DMS53 treated with DMSO at 0.1 percent for 48 hours (cell line): ENCODE measurements around the gene ZSCAN22.
"Not testable (repeated sequence)": the region's sequence is repeated elsewhere in the genome, so short reads cannot be mapped to it uniquely, and the experiment has no call there.

Experiments
- DNase-seq: peaks from one replicate; lab custom pipeline; 2025; ENCODE audit not compliant: unreplicated experiment; lab: John Stamatoyannopoulos, UW

The ZSCAN22 gene

DNA sequence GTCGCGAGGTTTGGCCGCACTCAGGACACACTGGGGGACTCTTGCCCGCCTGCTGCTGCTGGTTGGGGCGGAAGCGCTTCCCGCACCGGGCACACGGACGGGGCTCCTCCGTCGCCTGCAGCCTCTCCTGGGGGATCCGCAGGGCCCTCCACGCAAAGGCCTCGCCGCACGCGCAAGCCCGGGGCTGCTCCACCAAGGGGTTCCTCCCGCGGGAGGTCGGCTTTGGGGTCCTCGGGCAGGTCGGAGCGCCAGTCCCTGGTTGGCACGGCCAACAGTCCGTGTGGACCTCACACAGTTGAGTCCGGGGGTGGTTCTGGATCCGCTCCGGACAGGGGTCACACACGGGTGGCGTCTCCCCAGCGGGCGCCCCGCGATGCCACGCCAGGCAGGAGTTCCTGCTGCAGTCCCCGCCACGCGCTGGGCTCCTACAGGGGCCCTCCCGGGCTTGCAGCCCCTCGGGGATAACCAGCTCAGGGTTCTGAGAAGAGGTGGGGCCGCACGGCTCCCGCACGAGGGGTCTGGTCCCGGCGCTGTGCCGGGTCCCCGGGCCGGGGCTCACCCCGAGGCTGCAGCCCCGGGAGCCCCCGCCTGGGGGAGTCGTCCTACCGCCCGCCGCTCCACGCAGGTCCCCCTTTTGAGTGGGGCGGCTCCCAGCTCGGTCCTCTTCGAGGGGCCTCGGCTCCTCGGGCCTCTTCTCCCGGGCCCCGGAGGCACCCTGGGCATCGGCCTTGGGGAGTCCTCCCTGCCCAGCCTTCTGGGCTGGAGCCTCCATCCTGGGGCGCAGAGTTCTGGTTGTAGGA, 42.0 kb downstream of the ZSCAN22 start:
- no peak for DNase-seq

DNA sequence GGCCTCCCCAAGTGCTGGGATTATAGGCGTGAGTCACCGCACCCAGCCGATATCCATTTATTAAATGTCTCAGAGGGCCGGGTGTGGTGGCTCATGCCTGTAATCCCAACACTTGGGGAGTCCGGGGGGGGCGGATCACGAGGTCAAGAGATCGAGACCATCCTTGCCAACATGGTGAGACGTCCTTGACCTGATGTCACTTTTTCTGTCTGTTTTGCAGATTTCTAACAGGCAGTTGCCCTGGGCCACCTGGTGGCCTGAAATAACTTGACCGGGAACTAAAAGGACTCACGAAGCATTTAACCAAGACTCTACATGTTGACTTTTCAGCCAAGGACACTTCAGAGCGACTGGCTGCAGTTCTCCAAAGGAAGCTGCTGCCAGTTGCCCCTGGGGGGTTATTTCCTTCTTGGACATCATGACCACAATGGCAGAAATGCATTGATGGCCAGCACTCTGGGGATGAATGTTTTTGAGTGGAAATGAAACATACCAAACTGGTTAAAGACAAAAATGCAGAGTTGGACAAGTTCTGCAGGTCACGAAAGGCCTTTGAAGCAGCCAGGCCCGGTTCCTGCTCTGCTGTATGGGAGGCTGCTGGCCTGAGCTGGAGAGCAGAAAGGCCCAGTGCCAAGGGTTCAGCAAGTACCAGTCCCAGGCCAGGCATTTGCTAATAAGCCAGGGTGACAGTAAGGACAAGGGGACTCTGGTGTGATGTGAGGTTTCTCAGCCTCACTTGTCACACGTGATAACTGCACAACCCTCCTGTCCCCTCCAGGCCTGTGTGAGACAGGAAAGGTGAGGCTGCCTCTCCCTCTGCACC, 45.7 kb downstream of the ZSCAN22 start:
- no peak for DNase-seq

DNA sequence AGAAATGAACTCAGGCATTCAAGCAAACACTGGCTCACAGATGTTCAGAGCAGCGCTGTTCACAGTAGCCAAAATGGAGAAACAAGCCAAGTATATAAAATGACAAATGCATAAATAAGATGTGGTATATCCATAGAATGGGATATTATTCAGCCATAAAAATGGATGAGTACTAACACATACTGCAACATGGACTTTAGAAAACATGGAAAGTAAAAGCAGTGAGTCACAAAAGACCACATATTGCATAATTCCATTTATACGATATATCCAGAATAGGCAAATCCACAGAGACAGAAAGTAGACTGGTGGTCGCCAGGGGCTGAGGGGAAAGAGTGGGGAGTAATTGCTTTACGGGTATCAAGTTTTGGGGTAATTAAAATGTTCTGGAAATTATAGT, 47.4 kb downstream of the ZSCAN22 start:
- DNase-seq: no peak

DNA sequence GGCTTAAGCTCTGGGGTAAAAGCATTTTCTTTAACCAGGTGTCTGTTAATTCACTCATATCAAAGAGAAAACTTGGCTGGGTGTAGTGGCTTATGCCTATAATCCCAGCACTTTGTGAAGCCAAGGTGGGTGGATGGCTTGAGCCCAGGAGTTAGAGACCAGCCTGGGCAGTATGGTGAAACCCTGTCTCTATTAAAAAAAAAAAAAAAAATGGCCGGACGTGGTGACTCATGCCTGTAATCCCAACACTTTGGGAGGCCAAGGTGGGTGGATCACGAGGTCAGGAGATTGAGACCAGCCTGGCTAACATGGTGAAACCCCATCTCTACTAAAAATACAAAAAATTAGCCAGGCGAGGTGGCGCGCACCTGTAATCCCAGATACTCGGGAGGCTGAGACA, 49.9 kb downstream of the ZSCAN22 start:
- DNase-seq: not testable (repeated sequence)

DNA sequence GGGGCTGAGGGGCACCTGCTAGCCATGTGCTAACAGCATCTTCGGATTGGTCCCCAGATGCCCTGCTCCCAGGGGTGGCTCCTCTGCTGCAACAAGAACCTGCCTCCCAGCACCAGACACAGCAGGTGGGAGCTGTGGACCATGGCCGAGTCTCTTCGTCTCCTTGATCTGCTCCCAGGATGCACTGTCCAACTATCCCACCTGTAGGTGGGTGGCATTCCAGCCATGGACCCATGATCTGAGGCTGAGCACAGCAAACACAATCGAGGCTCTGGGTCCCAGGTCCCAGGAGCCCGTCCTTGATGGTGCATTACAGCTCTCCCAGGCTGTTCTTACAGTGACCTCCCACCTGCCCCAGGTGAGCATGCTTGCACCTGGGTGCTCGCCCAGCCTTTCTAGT, 52.5 kb downstream of the ZSCAN22 start:
- DNase-seq: no peak

DNA sequence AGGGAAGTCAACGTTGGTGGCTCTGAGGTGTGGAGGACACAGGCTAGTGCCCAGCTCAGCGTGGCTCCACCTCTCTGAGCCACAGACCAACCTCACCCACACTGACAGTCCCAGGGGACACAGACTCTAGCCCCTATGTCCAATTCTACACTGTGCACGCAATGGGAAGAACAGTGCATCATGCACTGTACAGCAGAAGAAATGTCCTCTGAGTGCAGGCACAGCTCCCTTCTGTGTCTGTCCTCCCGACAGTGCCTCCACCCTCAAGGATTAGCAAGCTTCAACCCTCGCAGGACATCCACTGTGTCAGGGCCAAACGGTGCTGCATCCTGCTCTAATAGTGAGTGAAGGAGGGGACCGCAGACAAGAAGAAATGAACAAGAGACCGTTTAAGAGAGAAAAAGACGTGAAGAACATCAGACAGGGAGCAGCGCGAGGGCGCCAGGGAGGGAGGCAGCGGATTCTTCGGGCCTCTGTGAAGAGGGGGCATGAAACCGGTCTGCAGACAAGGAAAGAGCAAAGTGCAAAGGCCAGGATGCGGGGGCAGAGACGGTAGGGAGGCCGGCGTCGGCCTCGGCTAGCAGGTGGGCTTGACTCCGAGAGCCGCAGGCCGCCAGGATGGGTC, 53.4 kb downstream of the ZSCAN22 start:
- DNase-seq: no peak

DNA sequence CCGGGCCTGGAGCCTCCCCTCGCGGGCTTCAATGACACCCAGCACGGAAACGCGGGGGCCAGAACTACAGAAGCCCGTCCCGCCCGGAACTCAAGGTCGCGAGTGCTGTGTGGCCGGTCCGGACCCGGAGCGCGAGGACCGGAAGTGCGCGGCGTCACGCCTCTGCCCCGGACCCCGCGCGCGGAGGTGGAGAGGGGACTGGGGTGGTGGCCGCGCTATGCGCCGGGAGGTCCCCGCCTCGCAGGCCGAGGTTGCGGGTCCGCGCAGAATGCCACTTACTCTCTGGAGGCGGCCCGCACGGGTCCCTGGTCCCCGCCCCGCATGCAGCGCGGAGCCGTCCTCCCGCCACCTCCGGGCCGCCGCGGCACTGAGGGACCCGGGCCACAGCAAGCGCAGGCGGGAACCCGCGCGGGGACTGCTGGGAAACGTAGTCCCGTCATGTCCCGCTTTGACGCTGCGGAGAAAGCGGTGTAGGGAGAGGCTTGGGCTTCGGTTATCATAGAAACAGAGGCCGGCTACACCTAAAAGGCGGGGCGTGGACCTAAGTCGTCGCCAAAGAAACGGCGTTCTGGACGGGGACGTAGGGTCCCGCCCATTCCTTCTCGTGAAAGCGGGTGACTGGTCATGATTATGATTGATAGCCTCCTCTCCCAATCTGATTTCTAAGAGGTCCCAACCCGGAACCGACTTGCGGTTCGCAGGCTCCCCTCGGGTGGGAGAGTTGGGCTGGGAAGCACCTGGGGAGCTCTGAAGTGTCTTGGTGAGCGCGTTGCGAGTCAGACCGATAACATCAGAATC, 54.1 kb downstream of the ZSCAN22 start, which contains the start of gene ZNF837:
ZNF837 (minus strand) TSS at position 369 of the 798 bp plus-strand sequence. CDS start 11,698 bp downstream, outside the sequence.
- peak; percentile 99 for DNase-seq

DNA sequence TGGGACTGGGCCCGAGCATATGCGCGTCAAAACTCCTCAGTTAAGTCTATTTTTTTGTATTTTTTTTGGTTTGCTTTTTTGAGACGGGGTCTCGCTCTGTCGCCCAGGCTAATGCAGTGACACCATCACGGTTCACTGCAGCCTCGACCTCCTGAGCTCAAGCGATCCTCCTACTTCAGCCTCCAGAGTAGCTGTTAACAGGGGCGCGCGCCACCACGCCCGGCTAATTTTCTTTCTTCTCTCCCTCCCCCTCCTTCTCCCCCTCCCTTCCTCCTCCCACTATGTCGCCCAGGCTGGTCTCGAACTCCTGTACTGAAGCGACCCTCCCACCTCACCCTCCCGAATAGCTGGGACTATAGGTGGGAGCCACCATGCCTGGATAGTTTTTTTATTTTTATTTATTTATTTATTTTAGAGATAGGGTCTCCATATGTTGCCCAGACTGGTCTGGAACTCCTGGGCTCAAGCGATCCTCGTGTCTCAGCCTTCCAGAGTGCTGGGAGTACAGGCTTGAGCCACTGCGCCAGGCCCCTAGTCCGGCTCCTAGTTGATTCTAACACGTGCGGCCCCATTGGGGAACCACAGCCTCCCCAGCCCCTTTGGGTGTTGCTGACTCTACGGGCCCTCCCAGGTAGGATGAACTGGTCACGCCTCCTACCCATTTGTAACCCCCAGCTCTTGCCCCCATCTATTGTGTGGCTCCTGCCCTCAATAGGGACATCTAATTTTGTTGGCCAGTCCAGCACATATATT, 54.8 kb downstream of the ZSCAN22 start:
- no peak for DNase-seq

DNA sequence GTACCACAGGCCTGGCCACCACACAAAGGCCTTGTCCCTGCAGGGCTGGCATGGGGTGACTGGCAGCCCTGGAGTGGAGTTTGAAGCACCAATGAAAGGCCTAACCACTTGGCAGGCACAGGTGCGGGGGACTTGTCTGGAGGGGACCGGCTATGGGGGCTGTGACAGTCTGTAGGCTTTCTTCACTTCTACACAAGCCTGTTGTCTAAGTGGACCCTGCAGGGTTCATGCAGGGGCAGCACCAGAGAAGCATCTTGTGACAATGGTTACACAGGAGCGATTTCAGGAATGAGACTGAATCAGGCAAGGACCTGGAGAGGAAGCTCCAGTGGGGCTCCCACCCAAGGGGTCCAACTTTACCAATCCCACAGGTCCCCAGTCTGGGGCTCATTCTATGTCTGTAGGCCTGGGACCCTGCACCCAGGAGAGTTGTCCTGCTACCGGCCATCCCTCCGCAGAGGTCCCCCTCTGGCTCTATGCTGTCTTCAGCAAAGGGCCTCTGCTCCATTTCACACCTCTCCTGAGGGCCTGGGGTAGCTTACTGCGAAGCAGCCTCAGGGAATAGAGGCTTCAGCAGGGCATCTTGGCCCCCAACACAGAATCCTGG, 56.3 kb downstream of the ZSCAN22 start:
- DNase-seq: no peak

DNA sequence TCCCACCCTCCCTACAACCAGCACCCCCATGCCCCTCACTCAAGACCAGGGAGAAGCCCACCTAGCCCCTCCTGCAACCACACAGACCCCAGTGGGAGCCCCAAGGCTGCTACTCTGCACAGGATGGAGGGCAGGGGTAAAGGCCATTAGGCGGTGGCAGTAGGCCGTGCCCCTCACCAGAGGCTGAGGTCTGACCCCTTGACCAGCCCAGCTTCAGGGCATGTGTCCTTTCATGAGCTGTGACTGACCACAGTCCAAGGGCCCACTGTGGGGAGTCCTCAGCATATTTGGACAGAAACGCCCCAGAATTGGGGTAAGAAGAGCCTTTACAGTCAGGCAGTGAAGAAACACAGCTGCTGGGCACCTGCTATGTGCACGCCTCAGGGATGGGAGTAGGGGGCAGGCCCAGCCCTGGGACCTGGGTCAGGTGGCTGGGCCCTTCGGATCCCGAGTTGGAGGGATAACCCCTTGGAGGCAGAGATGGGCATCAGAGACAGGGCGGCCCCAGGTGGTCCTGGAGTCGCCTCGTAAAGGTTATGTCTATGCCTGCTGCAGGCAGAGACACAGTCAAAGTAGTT, 58.6 kb downstream of the ZSCAN22 start:
- DNase-seq: no peak

DNA sequence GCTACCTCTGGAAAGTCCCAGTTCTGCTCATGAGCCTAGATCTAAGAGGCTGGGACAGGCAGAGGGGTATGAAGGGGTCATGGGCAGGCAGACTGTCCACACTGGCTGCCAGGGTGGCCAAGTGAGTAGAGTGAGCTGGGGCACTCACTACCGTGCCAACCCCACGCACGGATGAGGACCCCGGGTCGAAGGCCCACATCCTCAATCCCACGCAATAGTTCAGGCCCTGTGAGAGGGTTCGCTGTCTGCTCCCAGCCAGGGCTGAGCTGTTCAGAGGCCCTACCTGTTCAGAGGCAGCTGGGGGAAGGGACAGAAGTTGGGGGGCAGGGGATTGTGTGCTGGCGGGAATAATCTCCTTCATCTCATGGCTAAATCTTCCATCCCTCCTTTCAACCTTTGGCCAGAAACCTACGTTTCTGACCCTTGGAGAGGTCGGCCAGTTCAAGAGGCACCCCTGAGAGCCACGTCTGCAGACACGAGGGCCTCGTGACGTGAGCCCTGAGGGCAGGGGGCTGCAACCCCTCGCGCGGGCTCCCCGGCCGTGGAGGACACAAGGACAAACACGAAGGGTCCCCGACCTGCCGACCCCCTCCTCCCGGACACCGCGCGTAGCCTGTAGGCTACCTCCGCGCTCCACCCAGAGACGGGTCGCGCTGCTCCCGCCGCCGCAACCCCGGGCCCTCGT, 59.2 kb downstream of the ZSCAN22 start:
- DNase-seq: no peak

DNA sequence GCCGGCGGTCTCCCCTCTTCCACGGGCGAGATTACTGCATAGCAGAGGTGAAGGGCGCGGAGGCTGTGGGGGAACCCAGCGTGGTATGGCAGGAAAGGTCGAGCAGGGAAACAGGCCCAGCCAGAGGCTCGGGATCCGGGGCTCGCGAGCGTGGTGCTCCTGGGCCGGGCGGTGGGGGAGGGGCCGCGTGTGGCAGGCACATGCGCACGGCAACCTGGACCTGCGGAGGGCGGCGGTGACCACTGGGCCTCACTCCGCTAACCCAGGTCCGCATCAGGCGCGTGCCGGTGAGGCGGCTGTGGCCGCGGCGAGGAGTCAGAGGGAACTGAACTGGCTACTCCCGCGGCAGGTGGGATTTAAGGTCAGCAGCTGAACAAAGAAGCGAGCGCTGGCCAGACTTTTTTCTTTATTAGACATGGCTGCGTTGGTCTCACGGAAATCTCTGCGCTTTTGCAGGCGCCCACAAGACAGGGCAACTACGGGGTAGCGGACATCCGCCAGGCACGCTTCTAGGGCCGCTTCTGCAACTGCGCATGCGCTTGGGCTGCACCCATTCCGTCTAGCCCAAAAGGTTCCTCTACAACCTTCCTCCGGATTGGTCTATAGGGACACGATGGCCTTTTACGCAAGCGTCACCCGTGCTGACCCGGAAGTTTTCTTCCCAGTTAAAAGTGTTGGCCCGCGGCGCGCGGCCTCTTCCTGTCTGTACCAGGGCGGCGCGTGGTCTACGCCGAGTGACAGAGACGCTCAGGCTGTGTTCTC, 60.0 kb downstream of the ZSCAN22 start, which contains the start of gene RPS5:
RPS5 (plus strand) TSS at position 694 of the 762 bp plus-strand sequence. CDS start 869 bp downstream, outside the sequence.
- DNase-seq: peak; percentile 98

DNA sequence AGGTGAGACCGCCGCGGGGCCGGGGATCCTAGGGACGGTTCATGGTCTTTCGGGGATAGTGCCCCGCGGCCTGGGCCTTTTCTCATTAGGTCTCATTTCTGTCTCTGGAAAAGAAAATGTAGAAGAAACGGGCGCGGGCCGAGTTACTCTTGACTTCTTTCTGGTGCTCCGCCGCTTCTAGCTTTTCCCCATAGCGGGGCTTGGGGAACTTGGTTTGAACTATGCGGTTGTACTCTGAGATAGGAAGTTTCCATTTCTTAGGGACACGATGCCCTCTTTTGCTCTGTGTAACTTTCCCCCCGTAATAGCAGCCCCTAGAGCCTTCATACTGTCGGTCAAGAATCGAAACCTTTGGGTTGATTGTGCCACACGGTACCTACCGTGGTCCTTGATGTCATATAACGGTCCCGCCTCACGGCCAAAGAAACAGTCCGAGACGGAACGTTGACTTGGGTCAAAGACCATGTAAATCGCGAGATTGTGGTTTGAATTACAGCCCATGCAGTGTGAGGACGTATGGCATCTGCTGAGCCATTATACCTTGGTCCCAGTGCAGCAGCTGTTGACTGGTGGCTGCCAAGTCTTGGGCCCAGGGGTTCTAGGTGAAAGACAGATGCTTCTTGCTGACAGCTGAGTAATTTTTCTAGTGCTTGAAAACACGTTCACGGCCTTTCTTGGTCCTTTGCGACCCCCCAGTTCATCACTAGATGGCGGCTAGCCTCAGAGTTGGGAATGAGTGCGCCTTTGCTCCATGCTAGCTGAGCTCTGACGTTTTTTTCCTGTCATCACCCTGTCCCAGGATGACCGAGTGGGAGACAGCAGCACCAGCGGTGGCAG, 60.8 kb downstream of the ZSCAN22 start:
- no peak for DNase-seq

DNA sequence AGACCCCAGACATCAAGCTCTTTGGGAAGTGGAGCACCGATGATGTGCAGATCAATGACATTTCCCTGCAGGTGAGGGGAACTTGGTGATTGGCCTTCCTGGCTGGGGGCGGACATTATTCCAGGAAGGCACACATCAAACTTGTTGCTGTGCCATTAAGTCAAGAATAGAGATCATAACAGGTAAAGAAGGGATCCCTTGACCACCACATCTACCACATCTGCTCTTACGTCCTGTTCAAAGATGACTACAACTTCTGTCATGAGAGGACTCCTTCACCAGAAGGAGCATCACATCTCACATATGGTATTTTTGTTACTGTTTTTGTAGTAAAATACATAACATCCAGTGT, 61.4 kb downstream of the ZSCAN22 start:
- DNase-seq: no peak
